HG03045 (cell line): ENCODE results near the gene RHOB.
"Not testable (repeated sequence)": the region's sequence is repeated elsewhere in the genome, so short reads cannot be mapped to it uniquely, and the experiment has no call there.

Experiments
- ATAC-seq: cut with Tn5 transposase; IDR thresholded peaks from one replicate; pipeline ENCODE4 v1.9.1; 2021; ENCODE audit warnings: mild to moderate bottlenecking, moderate library complexity; ENCODE audit not compliant: unreplicated experiment

RHOB gene

DNA sequence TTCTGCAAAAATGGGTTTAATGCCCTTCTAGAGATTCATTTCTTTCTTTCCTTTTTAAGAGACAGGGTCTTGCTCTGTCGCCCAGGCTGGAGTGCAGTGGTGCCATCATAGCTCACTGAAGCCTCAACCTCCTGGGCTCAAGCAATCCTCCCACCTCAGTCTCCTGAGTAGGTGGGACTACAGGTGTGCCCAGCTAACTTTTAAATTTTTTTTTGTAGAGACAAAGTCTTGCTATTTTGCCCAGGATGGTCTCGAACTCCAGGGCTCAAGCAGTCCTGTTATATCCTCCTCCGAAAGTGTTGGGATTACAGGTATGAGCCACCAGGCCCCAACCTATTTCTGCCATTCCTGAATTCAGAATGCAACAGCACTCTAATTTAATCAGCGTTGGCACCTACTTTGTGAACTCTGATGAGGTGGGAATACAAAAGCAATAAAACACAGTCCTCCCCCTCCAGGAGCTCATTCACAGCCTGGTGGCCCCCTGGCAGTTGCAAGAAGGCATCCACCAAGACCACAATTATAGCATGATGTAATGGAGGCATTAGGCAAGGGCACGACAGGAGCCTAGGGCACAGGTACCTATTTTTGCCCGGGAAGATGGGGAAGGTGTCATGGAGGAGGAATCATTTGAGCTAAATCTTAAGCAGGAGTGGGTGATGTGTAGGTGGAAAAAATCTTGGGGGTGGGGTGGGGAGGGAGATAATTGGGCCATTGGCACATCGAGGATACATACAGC is 5.1 kb downstream of the RHOB start:
- no peak for ATAC-seq

DNA sequence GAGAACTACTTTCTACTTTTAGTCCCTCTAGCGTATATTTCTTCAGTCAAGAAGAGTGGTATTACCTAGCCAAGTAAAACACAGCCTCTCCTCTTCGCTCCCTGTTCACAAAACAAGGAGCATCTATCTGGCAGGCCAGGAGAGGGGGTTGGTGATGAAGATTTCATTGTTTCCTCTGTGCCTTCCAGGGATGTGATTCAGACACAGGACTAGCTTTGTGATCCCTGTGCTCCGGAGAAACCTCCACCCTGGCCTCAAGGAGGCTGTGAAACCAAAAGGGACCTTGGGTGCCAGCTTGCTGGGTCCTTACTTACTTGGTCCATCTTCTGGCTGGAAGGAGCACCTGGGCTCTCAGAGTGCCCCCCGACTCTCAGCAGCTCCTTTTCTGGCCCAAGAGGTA is 5.7 kb downstream of the RHOB start:
- ATAC-seq = no peak

DNA sequence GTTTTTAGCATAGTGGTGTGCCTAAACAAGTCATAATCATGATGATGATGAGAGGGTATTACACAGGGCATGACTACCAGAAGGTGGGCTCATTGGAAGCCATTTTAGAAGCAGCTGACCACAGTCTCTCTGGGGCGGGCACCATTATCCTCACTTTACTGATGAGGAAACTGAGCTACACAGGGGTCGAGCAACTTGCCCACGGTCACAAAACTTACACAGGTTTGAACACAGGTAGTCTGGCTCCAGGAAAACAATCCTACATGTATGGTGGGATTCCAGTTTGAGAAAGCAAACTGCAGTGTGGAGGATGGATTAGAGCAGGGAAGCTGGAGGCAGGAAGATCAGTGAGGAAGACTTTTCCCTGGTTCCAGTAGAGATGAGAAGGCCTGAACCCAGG is 6.2 kb downstream of the RHOB start:
- ATAC-seq = no peak

DNA sequence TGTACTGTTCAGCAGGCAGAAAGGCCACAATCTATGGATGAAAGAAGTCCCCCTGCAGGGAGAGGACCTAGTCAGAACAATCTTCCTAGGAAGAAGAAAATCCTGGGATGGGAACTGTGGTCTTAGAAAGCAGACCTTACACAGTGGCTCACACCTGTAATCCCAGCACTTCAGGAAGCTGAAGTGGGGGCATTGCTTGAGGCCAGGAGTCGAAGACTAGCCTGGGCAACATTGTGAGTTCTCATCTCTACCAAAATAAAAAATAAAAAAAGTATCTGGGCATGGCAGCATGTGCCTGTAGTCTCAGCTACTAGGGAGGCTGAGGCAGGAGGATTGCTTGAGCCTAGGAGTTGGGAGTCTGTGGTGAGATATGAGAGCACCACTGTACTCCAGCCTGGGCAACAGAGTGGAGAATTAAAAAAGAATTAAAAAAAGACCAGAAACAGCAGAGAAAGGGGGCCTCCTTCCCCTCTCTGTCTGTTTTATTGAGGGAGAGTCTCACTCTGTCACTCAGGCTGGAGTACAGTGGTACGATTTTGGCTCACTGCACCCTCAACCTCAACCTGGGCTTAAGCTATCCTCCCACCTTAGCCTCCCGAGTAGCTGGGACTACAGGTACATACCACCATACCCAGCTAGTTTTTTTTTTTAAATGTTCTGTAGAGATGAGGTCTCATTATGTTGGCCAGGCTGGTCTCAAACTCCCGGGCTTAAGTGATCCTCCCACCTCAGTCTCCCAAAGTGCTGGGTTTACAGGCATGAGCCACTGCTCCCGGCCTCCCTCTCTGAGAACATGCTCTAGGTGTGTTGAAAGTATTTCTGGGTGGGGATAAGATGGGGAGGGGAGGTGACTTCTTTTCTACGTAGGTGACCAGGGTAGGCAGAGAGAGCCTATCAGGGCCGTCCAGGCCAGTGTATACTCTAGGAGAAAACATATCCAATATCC is 7.4 kb downstream of the RHOB start:
- ATAC-seq = no peak

DNA sequence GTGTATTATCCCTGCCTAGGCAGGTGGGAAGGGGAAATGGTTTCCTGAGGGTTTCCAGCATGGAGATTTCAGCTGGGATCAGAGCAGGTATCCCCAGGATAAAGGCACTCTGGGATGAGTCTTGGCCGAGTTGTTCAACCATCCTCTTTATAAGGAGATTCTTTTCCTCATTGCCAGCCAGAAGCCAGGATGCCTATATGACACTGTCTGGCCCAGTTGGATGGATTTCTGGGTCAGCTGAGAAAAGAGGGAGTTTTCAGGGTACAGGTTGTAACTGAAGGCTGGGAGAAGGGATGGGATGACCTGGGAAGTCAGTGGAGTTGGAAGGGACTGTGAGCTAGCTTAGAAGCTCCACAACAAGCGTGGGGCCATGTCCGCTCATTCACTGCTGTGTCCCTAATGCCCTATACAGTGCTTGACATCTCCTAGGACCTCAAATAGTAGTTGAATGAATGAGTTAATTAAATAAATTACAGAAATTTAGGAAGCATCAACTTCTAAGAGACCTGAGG is 8.3 kb downstream of the RHOB start:
- no peak for ATAC-seq

DNA sequence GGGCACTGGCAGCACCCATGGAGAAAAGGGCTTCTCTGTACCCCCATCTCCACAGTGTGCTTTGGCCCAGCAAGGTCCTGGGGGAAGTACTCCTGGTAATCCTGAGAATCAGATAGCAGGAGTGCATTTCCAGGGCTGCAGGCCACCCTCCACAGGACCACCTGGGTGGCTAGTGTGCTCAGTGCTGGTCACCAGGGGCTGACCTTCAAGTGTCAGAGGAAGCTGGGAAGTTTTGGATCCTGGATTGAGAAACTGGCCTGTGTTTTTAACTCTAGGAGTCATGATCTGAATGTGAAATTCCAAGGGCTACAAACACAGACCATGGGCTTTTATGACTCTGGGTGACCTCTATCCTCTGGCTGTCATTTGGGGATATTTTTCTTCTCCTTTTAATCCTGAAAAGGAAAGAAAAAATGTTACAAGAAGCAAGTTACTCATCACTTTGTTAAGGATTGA is 9.3 kb downstream of the RHOB start:
- no peak for ATAC-seq

DNA sequence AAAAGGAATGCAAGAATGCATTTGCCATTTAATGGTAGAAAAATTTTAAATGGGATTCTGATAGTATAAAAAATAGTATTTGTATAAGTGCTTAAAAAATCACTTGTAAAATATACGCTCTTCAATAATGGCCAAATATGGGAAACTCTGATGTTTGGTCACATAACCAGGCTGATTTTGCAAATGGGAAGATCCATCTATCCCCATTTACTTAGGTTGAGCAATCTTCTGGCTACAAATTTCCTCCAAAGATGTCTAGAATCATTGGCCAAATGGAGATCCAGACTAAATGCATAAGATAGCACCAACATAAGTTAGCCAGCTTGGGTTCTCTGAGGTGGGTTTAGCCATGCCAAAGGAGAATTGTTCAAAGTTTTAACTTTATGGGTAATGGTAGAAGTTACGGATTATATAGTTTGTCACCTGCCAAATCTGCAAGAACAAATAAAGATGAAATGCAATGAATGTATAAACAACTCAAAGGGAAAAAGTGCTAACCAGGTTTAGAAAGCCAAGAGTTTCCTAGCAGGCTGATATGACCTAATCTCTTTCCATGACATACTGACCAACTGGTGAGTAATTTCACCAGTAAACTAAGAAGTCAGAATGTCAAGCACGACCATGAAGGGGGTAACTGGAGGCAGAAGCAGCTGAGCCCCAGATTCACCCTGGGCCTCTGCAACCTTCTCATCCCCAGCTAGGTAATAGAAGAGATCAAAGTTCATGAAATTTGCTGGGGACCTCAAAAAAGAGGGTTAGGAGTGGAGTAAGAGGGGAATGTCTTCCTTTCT is 10.0 kb downstream of the RHOB start:
- ATAC-seq = peak; percentile 57

DNA sequence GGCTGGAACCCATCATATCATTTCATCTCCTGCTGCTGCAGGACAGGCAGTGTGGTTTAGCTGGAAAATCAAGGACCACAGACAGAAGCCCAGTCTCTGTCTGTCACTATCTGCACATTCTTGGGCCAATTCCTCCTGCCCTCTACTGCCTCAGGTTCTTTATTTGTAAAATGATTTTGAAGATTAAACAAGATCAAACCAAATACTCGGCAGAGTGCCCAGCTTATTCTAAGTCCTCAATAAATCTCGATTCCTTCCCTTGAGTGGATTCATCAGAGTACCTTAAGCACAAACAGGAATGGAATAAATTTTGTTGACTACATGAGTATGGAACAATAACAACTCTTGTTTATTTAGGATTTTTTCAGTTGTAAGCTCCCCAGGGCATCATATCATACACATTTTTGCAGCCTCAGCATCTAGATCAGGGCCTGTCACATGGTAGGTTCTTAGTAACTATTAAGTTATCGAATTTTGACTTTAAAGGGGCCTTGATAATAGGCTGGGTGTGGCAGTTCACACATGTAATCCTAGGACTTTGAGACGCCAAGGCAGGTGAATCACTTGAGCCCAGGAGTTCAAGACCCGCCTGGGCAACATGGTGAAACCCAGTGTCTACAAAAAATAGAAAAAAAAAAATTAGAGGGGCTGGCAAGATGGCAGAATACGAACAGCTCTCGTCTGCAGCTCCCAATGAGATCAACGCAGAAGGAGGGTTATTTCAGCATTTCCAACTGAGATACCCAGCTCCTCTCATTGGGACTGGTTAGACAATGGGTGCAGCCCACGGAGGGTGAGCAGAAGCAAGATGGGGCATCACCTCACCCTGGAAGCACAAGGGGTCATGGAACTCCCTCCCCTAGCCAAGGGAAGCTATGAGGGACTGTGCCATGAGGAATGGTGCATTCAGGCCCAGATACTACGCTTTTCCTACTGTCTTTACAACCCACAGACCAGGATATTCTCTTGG is 11.1 kb downstream of the RHOB start:
- ATAC-seq = no peak

DNA sequence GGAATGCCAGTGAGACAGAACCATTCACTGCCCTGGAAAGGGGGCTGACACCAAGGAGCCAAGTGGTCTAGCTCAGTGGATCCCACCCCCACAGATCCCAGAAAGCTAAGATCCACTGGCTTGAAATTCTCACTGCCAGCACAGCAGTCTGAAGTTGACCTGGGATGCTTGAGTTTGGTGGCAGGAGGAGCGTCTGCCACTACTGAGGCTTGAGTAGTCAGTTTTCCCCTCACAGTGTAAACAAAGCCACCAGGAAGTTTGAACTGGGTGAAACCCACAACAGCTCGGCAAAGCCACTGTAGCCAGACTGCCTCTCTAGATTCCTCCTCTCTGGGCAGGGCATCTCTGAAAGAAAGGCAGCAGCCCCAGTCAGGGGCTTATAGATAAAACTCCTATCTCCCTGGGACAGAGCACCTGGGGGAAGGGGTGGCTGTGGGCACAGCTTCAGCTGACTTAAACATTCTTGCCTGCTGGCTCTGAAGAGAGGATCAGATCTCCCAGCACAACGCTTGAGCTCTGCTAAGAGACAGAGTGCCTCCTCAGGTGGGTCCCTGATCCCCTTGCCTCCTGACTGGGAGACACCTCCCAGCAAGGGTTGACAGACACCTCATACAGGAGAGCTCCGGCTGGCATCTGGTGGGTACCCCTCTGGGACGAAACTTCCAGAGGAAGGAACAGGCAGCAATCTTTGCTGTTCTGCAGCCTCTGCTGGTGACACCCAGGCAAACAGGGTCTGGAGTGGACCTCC is 12.0 kb downstream of the RHOB start:
- not testable (repeated sequence) for ATAC-seq

DNA sequence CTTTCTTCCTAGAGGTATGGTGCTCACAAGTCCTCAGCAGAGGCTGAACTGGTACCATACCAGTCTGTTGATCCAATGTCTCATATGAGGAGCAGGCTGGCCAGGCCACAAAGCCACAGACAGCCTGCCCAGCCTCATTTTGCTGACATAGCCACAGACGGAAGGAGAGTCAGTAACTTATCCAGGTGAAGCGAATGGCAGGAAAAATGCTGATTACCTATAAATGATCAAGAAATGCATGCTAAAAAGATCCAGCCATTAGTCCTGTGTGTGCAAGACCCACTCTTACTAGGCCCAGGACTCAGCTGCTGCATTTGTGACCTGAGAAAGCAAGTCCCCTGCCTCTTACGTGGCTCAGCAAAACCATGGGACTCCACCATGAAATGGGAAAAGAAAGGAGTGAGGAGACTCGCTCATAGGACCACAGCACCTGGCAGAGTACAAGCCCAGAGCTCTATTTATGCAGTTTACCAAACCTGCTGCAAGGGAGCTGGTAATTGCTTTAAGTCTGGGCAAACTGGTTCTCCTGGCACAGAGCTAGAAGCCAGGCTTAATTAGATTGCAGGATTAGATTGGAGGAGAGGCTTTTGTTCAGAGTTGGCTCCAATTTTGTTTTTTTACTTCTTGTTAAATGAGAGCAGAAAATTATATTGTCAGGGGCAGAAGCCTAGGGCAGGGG is 19.0 kb downstream of the RHOB start:
- no peak for ATAC-seq

DNA sequence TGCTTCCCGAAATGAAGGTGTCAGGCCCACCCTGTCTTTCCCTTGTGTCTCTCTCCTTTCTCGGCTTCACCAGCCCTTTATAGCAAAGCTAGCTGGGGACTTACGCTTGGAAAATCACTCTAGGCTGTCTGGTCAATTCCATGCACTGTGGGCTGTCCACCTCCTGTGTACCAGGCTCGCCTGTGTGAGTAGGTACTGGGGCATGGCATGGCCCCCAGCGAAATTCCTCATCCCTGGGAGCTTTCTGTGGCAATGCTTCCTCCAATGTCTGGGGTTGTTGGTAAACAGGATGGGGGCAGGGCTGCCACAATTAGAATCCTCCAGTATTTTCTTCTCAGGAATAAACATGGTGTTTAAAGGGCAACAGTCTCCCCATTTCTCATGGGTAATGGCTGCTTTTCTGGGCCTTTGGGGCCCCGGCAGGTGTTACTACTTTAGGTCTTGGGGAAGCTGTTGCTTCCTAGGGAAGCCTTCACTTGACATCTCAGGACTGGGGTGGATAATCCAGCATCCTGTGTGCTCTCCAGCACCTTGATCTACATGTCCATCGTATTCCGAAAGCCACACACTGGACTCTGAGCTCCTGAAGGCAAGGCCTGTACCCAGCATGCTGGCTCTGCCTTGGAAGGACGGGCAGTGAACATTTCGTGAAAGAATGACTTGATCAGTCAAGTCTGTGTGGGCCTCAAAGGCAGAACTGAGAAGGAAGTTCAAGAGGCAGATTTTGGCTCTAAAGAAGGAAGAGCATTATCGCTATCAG is 21.1 kb downstream of the RHOB start:
- no peak for ATAC-seq

DNA sequence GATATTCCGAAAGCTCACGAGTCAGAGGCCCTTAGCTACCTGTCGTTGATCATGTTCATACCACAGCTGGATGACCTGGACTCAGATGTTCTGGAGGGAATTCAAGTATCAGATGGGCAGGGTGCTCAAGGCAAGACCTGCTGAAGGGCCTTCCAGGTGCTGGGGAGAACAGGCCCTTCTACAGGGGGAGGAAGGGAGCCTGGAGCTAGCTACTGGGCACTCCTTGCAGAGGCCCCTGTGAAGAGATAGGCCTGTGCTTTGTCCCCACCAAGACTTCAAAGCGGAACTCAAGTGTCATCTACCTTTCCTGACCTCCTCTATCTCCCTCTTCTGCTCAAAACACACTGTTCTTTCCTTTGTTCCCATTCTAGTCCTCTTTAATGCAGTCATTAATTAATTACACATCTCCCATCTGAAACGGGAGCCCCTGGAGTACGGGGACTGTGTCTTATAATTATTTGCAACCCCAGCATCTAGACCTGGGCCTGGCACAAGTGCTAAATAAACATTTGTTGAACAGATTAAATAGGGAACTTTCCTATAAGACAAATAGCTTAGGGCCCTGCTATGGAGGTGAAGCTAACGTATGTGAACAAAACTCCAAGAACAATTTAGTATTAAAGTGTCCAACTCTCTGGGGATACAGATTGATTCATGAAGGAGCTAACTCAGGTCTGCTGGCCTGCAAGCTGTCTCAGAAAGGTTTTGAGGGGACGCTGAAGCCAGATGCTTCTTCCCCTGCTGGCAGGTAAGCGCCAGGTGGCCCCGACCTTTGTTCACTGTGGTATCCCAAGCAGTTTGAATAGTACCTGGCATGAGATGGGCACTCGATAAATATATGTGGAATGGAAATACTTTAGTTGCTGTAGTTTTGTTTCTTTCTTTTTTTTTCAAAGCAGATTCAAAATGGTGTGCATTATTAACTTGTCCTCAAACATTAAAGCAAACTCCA is 22.0 kb downstream of the RHOB start:
- no peak for ATAC-seq

DNA sequence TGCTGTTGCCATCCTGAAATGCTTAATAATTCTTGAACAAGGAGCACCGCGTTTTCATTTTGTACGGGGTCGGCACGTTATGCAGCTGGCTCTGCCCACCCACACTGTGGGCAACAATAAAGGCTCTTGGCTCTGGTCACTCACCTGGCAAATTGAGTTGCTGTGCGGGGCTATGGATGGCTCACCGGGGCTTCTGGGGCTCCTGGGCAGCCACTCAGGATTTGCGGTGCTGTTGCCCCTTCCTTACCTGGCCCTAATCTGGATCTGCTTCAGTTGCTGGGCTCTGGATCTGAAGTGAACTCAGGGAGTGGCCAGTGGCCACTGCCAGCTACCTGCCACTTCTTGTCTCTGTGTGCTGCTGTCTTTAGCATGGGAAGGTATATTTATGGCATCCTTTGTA is 22.7 kb downstream of the RHOB start:
- ATAC-seq = no peak

DNA sequence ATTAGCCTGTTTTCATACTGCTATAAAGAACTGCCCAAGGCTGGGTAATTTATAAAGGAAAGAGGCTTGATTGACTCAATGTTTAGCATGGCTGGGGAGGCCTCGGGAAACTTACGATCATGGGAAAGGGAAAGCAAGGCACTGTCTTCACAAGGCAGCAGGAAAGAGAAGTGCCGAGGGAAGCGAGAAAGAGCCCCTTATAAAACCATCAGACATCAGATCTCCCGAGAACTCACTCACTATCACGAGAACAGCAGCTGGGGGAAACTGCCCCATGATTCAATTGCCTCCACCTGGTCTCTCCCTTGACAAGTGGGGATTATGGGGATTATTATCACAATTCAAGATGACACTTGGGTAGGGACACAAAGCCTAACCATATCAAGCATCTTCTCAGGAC is 23.3 kb downstream of the RHOB start:
- no peak for ATAC-seq

DNA sequence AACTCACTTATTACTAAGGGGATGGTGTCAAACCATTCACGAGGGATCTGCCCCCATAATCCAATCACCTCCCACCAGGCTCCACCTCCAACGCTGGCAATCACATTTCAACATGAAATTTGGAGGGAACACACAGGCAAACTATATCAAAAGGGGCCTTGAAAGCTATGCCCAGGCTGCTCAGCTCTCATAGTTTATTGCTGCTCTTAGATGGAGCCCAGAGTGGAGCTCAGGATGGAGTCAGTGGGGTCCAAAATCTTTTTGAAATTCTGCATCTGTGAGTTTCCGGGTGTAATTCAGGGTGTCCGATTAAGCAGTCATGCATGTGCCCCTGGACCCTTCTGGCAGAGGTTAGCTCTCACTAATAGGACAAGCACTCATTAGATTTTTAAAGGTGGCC is 24.3 kb downstream of the RHOB start:
- ATAC-seq = no peak

DNA sequence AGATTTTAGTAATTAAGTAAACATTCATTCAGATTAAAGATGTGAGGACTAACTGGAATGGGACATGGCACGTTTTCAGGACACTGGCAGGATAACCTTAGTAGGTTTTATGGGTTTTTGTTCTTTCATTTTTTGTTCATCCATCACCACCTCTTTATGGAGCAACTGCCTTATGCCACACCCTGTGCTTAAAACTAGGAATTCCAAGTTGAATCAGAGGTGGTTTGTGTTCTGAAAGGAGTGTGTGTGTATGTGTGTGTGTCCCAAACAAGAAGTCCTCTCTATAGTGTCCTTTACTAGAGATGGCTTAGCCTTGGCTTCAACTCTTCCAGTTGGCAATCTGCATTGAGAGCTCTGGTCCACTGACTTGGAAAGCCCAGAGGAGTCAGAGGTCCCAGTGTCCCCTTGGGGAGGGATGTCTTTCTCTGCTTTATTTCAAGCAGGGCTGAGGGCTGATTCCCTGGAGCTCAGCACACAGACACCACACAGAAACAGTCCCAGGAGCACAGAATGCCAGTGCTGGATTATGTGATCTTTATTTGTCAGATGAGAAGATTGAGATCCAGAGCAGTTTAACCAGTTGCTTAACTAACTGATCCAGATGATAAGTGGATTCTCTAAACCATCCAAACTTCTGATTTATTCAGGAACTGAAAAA is 25.2 kb downstream of the RHOB start:
- no peak for ATAC-seq
